Left kidney (tissue), 2 donors: ENCODE results near the gene NABP1. TPM values are rescaled to one million over a fixed set of nuclear protein-coding genes. Genes with fewer than 3 reads are reported as not detected.
A peak's percentile ranks its signal among the peaks of the same experiment; 100 is the strongest.

ENCODE experiments used
- DNase-seq: peaks from one replicate; pipeline ENCODE4 v3.0.0-alpha.2; 2013
- polyA plus RNA-seq: library from polyadenylated mRNA; unstranded; fragments of 120-200 nt; gene quantifications from one replicate; pipeline ENCODE4 v1.2.1, GENCODE V29; 2013; ENCODE audit not compliant: insufficient read length

NABP1 gene
- polyA plus RNA-seq, 1 donor = 39.5 TPM

GRCh38 chr2:191646163-191646902, 31.6 kb upstream of the NABP1 start:
- DNase-seq = no peak

GRCh38 chr2:191649519-191649918, 28.4 kb upstream of the NABP1 start:
- DNase-seq = no peak

GRCh38 chr2:191650896-191651773, 26.8 kb upstream of the NABP1 start:
- DNase-seq = no peak

- no peak for DNase-seq
Observed at GRCh38 chr2:191653667-191654391, 24.1 kb upstream of the NABP1 start.

- DNase-seq = no peak
Observed at GRCh38 chr2:191656391-191656790, 21.5 kb upstream of the NABP1 start.

- DNase-seq = no peak
Observed at GRCh38 chr2:191656792-191657191, 21.1 kb upstream of the NABP1 start.

- DNase-seq = no peak
Observed at GRCh38 chr2:191657977-191658376, 20.0 kb upstream of the NABP1 start.

GRCh38 chr2:191659198-191659597, 18.7 kb upstream of the NABP1 start:
- no peak for DNase-seq

- DNase-seq = no peak
Observed at GRCh38 chr2:191660575-191660974, 17.4 kb upstream of the NABP1 start.

GRCh38 chr2:191661097-191661924, 16.6 kb upstream of the NABP1 start:
- no peak for DNase-seq

- DNase-seq = no peak
Observed at GRCh38 chr2:191664823-191665677, 12.9 kb upstream of the NABP1 start.

GRCh38 chr2:191666226-191666625, 11.7 kb upstream of the NABP1 start:
- DNase-seq = no peak

GRCh38 chr2:191666732-191667131, 11.2 kb upstream of the NABP1 start:
- DNase-seq = no peak

- DNase-seq = no peak
Observed at GRCh38 chr2:191670076-191670475, 7.9 kb upstream of the NABP1 start.

GRCh38 chr2:191670787-191671186, 7.1 kb upstream of the NABP1 start:
- no peak for DNase-seq

GRCh38 chr2:191675807-191676721, 1.9 kb upstream of the NABP1 start:
- no peak for DNase-seq

- peak; percentile 72 for DNase-seq
Observed at GRCh38 chr2:191676790-191677645, 918 bp upstream of the NABP1 start.

- DNase-seq = no peak
Observed at GRCh38 chr2:191678437-191679100, 633 bp downstream of the NABP1 start.
